A549 (cell line): Measurements from ENCODE around the gene TNIK. TPM values are rescaled to one million over a fixed set of nuclear protein-coding genes. Genes with fewer than 3 reads are reported as not detected.

ENCODE experiments used
- ATAC-seq, 2 experiments: fragments of 200-7000 bp in 1 of 2; fragments of >200 bp in 1 of 2; cut with Nextera tagmentation in 1 of 2; cut with Tn5 transposase in 1 of 2; 3 replicates each; pipeline versions ENCODE4 v1.8.0 to v1.9.1; 2018 to 2020; ENCODE audit warnings: mild to moderate bottlenecking in 1 of 2, moderate library complexity in 1 of 2
- CTCF ChIA-PET: fragments of 300-600 bp; sonication (Branson Sonifier 250); formaldehyde crosslinking; extraction: SDS; loops from one replicate; lab custom pipeline; 2021; ENCODE audit warnings: antibody characterized with exemption, inconsistent platforms; lab: Yijun Ruan, JAX
- POLR2A ChIA-PET: fragments of 350-600 bp; formaldehyde crosslinking; extraction: SDS; loops from one replicate; lab custom pipeline; 2021; ENCODE audit warnings: antibody characterized with exemption, inconsistent platforms; lab: Yijun Ruan, JAX
- DNase-seq, 2 experiments: peaks; one replicate each; pipeline versions ENCODE4 v3.0.0 to v3.0.0-alpha.2; 2011 to 2016; ENCODE audit warnings: low read depth in 1 of 2, low spot score in 1 of 2
- FAIRE-seq: peaks from 2 replicates; lab custom pipeline; 2011; peaks lifted over from hg19 to GRCh38; lab: Jason Lieb, UNC
- H3K27ac ChIP-seq, 2 experiments: fragments of >200 bp; sonication (Bioruptor Twin); formaldehyde crosslinking; 3 replicates each; pipeline ENCODE4 v1.5.1; 2016 to 2017
- H3K4me1 ChIP-seq: fragments of >200 bp; sonication (Bioruptor Twin); formaldehyde crosslinking; 3 replicates; pipeline ENCODE4 v1.6.1; 2016
- H3K4me2 ChIP-seq: fragments of >200 bp; sonication (Bioruptor Twin); formaldehyde crosslinking; 3 replicates; pipeline ENCODE4 v1.6.1; 2016
- H3K4me3 ChIP-seq: fragments of >200 bp; sonication (Bioruptor Twin); formaldehyde crosslinking; 3 replicates; pipeline ENCODE4 v1.5.1; 2016
- H3K9me3 ChIP-seq: fragments of >200 bp; sonication (Bioruptor Twin); formaldehyde crosslinking; 3 replicates; pipeline ENCODE4 v1.6.1; 2016
- BHLHE40 ChIP-seq: IDR thresholded peaks from 2 replicates; pipeline ENCODE4 v1.6.1; 2012; ENCODE audit warnings: low read depth, low read length, inconsistent platforms
- CBX8 ChIP-seq: fragments of 200-600 bp; sonication (generic); IDR thresholded peaks from 2 replicates; pipeline ENCODE4 v1.6.1; 2016
- CHD2 ChIP-seq: fragments of 150-350 bp; IDR thresholded peaks from 2 replicates; pipeline ENCODE4 v1.6.1; 2014; ENCODE audit warnings: low read length; ENCODE audit not compliant: partially characterized antibody
- EP300 ChIP-seq, 2 experiments: fragments of >200 bp; sonication (Bioruptor Twin); formaldehyde crosslinking; IDR thresholded peaks; 2 replicates in 1 of 2; 3 replicates in 1 of 2; pipeline ENCODE4 v1.6.1; 2016 to 2017
- FOSL2 ChIP-seq, 2 experiments: fragments of 450-650 bp in 1 of 2; fragments of >200 bp in 1 of 2; sonication (Bioruptor Twin) in 1 of 2; formaldehyde crosslinking; IDR thresholded peaks; 2 replicates each; pipeline versions ENCODE4 v1.5.0 to v1.6.1; 2016 to 2020; ENCODE audit warnings: mild to moderate bottlenecking in 1 of 2, moderate library complexity in 1 of 2
- GATA3 ChIP-seq: IDR thresholded peaks from 2 replicates; pipeline ENCODE4 v1.6.1; 2012; ENCODE audit warnings: borderline replicate concordance
- HOXA7 ChIP-seq: fragments of 250-450 bp; sonication (Bioruptor Pico); IDR thresholded peaks from 2 replicates; pipeline ENCODE4 v1.5.0; 2020; ENCODE audit warnings: mild to moderate bottlenecking, moderate library complexity
- HOXB13 ChIP-seq: fragments of 250-450 bp; sonication (Bioruptor Pico); IDR thresholded peaks from 2 replicates; pipeline ENCODE4 v1.5.0; 2020; ENCODE audit warnings: low read depth, mild to moderate bottlenecking, moderate library complexity
- HOXB5 ChIP-seq: fragments of 250-450 bp; sonication (Bioruptor Pico); IDR thresholded peaks from 2 replicates; pipeline ENCODE4 v1.5.0; 2020; ENCODE audit warnings: mild to moderate bottlenecking, moderate library complexity
- JUNB ChIP-seq: fragments of >200 bp; sonication (Bioruptor Twin); formaldehyde crosslinking; IDR thresholded peaks from 2 replicates; pipeline ENCODE4 v1.6.1; 2016
- NR3C1 ChIP-seq: fragments of >200 bp; sonication (Bioruptor Twin); formaldehyde crosslinking; IDR thresholded peaks from 3 replicates; pipeline ENCODE4 v1.6.1; 2017
- PHF8 ChIP-seq: fragments of 200-600 bp; sonication (generic); IDR thresholded peaks from 2 replicates; pipeline ENCODE4 v1.6.1; 2016; ENCODE audit warnings: low read depth, mild to moderate bottlenecking, antibody characterized with exemption, moderate library complexity, borderline replicate concordance
- RAD21 ChIP-seq, 2 experiments: fragments of >200 bp in 1 of 2; sonication (Bioruptor Twin) in 1 of 2; formaldehyde crosslinking in 1 of 2; IDR thresholded peaks in 1 of 2; conservative IDR thresholded peaks in 1 of 2; 2 replicates in 1 of 2; 3 replicates in 1 of 2; pipeline ENCODE4 v1.6.1; 2012 to 2018; ENCODE audit warnings: inconsistent platforms in 1 of 2
- SMC3 ChIP-seq: fragments of >200 bp; sonication (Bioruptor Twin); formaldehyde crosslinking; IDR thresholded peaks from 3 replicates; pipeline ENCODE4 v1.6.1; 2018; ENCODE audit warnings: inconsistent platforms
- ZC3H11A ChIP-seq: fragments of 450-650 bp; IDR thresholded peaks from 2 replicates; pipeline ENCODE4 v1.6.1; 2014; ENCODE audit warnings: antibody characterized with exemption, mild to moderate bottlenecking
- WGBS: methylation state at CpG from one replicate; pipeline ENCODE4 v1.1.6; 2017; ENCODE audit errors: missing lambda C conversion rate; 5-methylcytosine and 5-hydroxymethylcytosine counted together
- polyA plus RNA-seq, 4 experiments: library from polyadenylated mRNA; depleted of rRNA in 3 of 4; stranded (reverse); fragments of >200 nt; fragmentation: RNase III in 1 of 4; extraction: RNeasy Plus Mini Kit Qiagen cat#74134 plus additional on column Dnase treatment in 1 of 4; gene quantifications; 2 replicates in 3 of 4; 3 replicates in 1 of 4; pipeline ENCODE4 v1.2.3, GENCODE V29; 2011 to 2017
- TF ChIP-seq, protein P1 (sequence below): fragments of >200 bp; sonication (Bioruptor Twin); formaldehyde crosslinking; IDR thresholded peaks from 2 replicates; pipeline ENCODE4 v1.6.1; 2016
- TF ChIP-seq, protein P2 (sequence below): IDR thresholded peaks from 2 replicates; pipeline ENCODE4 v1.6.1; 2012
- TF ChIP-seq, protein P3 (sequence below): fragments of 150-350 bp; IDR thresholded peaks from 2 replicates; pipeline ENCODE4 v1.6.1; 2014; ENCODE audit warnings: low read depth, mild to moderate bottlenecking, low read length
- TF ChIP-seq, protein P4 (sequence below): fragments of 450-650 bp; IDR thresholded peaks from 2 replicates; pipeline ENCODE4 v1.6.1; 2014; ENCODE audit warnings: antibody characterized with exemption

Gene TNIK
- polyA plus RNA-seq, 2 of the 4 experiments (the other 2 are of a cell fraction), result 1.6 to 1.8 TPM

DNA sequence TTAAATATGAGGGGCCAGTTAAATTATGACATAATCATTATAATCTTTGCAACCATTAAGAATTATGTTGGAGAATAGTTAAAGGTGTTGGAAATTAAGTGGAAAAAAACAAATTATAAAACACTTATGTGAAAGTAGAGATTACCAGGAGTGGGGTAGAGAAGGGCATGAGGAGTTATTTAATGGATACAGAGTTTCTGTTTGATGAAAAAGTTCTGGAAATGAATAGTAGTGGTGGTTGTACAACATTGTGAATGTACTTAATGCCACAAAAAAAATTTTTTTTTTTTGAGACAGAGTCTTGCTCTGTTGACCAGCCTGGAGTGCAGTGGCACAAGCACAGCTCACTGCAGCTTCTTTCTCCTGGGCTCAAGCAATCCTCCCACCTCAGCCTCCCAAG lies 25.1 kb upstream of the TNIK start (continued):
- TF ChIP-seq, protein P1, sequence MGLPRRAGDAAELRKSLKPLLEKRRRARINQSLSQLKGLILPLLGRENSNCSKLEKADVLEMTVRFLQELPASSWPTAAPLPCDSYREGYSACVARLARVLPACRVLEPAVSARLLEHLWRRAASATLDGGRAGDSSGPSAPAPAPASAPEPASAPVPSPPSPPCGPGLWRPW, result no peak

DNA sequence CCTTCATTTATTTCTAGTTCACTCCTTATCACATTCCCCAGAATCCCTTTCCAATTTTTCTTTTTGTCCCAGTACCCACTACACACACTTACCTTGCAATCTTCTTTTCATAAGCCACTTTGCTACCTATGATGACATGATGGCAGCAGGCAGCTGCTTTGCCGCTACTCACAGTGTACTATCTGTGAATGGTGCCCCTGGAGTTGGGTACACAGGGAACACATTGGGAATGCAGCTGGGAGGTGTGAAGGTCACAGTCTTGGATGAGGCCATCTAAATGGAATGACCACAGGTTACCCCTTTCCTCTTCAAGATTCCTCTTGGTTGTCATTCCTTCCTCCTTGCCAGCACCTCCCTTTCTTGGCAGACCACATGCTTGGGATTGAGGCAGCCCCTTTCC lies 20.8 kb upstream of the TNIK start:
- POLR2A ChIA-PET, result no interaction called here
- no peak for FAIRE-seq
- CTCF ChIA-PET, result no interaction called here
- 100% methylated on average over 1 of the region's 1 CpG for WGBS
- TF ChIP-seq ZC3H11A, result no peak
- no peak for TF ChIP-seq HOXB5 (CRISPR knock-in tag)
- no peak for TF ChIP-seq SMC3
- TF ChIP-seq, protein P2, sequence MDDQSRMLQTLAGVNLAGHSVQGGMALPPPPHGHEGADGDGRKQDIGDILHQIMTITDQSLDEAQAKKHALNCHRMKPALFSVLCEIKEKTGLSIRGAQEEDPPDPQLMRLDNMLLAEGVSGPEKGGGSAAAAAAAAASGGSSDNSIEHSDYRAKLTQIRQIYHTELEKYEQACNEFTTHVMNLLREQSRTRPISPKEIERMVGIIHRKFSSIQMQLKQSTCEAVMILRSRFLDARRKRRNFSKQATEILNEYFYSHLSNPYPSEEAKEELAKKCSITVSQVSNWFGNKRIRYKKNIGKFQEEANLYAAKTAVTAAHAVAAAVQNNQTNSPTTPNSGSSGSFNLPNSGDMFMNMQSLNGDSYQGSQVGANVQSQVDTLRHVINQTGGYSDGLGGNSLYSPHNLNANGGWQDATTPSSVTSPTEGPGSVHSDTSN, result no peak
- no peak for TF ChIP-seq PHF8
- TF ChIP-seq JUNB, result no peak
- TF ChIP-seq, protein P3, sequence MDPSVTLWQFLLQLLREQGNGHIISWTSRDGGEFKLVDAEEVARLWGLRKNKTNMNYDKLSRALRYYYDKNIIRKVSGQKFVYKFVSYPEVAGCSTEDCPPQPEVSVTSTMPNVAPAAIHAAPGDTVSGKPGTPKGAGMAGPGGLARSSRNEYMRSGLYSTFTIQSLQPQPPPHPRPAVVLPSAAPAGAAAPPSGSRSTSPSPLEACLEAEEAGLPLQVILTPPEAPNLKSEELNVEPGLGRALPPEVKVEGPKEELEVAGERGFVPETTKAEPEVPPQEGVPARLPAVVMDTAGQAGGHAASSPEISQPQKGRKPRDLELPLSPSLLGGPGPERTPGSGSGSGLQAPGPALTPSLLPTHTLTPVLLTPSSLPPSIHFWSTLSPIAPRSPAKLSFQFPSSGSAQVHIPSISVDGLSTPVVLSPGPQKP, result no peak
- TF ChIP-seq, protein P4, sequence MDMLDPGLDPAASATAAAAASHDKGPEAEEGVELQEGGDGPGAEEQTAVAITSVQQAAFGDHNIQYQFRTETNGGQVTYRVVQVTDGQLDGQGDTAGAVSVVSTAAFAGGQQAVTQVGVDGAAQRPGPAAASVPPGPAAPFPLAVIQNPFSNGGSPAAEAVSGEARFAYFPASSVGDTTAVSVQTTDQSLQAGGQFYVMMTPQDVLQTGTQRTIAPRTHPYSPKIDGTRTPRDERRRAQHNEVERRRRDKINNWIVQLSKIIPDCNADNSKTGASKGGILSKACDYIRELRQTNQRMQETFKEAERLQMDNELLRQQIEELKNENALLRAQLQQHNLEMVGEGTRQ, result no peak
- no peak for TF ChIP-seq GATA3
- TF ChIP-seq FOSL2 (IDR thresholded peaks at IDR 0.05), result no peak
- TF ChIP-seq FOSL2 (CRISPR knock-in tag; IDR thresholded peaks at IDR 0.05), result no peak
- no peak for TF ChIP-seq HOXA7 (CRISPR knock-in tag)
- TF ChIP-seq, all 56 proteins: peak for 0
- Histone ChIP-seq H3K9me3 (no peaks in the 10 kb centered on the region), H3K4me1 (no peaks in the 10 kb centered on the region), H3K4me2 (no peak overlapping the region), H3K4me3 (no peak overlapping the region), H3K27ac (no peak overlapping the region)
- ATAC-seq (no peak), DNase-seq (no peak)

DNA sequence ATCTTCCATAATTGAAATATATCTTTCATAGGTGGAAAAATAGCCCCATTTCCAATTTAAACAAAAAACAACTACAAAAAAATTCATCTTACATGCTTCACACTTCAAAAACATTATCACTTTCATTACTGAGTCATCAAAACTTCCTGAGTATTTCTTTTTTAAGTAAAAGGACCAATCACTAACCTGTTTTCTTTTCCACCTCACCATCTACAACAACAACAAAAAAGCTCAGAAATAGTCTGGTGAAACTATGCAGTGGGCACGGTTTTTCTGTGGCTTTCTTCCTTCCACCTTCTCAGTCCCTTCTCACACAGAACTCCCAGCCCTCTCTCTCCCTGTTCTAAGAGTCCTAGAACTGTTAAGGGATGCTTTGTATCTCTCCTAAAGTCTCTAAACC lies 20.3 kb upstream of the TNIK start:
- POLR2A ChIA-PET, result no interaction called here
- FAIRE-seq (no peak), DNase-seq (no peak), ATAC-seq (no peak)
- Histone ChIP-seq H3K4me1 (no peaks in the 10 kb centered on the region), H3K4me2 (no peak overlapping the region), H3K27ac (no peak overlapping the region), H3K9me3 (no peaks in the 10 kb centered on the region), H3K4me3 (no peak overlapping the region)
- CTCF ChIA-PET, result no interaction called here
- WGBS, result 8% methylated on average over 1 of the region's 1 CpG
- TF ChIP-seq ZC3H11A (no peak), NR3C1 (no peak), RAD21 (conservative IDR thresholded peaks at IDR 0.05 in 1 of 2, IDR thresholded peaks at IDR 0.05 in 1 of 2) (no peak), CBX8 (no peak), BHLHE40 (no peak), EP300 (IDR thresholded peaks at IDR 0.05) (no peak), HOXB13 (CRISPR knock-in tag) (no peak), CHD2 (no peak)
- TF ChIP-seq, protein P4, result no peak
- TF ChIP-seq, protein P3, result no peak
